Tibial nerve (tissue), 4 donors: ENCODE data around the gene LARP6.

ENCODE experiments used
- CTCF ChIP-seq, 5 experiments: fragments of 200-600 bp in 3 of 5; fragments of 450-650 bp in 2 of 5; sonication (generic) in 3 of 5; IDR thresholded peaks; one replicate each; pipeline ENCODE4 v1.5.1; 2016 to 2019; ENCODE audit warnings: antibody characterized with exemption in 5 of 5, mild to moderate bottlenecking in 3 of 5, moderate library complexity in 2 of 5
- EP300 ChIP-seq, 2 donors: sonication (generic); formaldehyde crosslinking; IDR thresholded peaks; one replicate each; pipeline ENCODE4 v1.6.1; 2017; ENCODE audit warnings: antibody characterized with exemption in 2 of 2, mild to moderate bottlenecking in 1 of 2
- POLR2A ChIP-seq, 2 donors: fragments of 450-650 bp; IDR thresholded peaks; one replicate each; pipeline ENCODE4 v1.6.1; 2017; ENCODE audit warnings: antibody characterized with exemption in 2 of 2, mild to moderate bottlenecking in 2 of 2, moderate library complexity in 2 of 2

DNA sequence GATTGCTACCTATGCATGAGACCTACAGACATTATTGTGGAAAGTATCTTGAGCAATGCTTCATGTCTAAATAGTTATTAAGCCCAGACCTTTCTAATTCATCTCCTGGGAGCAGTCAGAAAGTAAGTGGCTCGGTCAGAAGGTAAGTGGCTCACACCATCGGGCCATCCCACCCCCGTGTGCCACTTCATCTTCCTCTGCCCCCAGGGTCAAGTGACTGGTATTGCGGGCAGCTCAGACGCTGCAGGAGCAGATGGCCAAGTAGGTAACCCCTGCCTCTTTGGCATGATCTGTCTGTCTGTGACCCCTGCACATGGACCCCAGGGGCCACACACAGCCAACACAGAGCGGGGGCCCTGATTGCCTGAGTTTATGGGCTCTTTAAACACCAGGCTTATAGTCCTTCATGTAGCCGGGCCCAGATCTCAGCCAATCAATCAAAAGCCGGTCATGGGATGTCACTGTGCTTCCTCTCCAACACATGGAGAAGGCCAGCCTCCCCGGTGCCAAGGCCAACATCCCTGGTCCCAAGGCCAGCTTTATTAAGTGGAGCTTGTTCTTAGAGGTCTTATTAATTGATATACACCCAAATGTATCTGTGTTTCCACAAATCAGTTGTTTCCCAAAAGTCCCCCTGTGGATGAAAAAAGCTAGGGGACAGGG lies 42.9 kb downstream of the LARP6 start:
- TF ChIP-seq POLR2A (IDR thresholded peaks at IDR 0.05): no peak
- no peak for TF ChIP-seq CTCF (IDR thresholded peaks at IDR 0.05)
- no peak for TF ChIP-seq EP300 (IDR thresholded peaks at IDR 0.05)
